ENCODE data around the gene LYRM1.

The LYRM1 gene

DNA sequence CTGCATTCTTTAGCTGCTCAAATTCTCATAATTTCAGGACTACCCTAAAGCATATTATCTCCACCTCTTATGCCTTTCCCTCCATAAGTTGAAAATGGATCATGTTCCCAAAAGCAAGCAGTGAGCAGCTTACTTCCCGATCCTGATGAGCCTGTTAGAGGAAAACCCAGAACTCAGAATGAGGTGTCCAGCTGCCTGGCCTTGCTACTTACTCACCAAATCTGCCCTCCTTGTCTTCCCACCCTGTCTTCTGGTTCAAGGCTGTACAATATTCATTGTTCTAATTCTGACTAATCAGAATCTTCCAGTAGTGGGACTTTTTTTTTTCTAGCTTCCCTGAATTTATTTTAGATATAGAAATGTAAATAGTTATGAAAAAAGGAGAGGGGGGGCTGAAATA, 10.8 kb downstream of the LYRM1 start:
- peaks cover 3% of the 10 kb centered on the region for H3K9me3 Mint-ChIP-seq
- peaks cover 23% of the 10 kb centered on the region for H3K4me1 Mint-ChIP-seq
- no peak for DNase-seq
- TF ChIP-seq, protein P1, sequence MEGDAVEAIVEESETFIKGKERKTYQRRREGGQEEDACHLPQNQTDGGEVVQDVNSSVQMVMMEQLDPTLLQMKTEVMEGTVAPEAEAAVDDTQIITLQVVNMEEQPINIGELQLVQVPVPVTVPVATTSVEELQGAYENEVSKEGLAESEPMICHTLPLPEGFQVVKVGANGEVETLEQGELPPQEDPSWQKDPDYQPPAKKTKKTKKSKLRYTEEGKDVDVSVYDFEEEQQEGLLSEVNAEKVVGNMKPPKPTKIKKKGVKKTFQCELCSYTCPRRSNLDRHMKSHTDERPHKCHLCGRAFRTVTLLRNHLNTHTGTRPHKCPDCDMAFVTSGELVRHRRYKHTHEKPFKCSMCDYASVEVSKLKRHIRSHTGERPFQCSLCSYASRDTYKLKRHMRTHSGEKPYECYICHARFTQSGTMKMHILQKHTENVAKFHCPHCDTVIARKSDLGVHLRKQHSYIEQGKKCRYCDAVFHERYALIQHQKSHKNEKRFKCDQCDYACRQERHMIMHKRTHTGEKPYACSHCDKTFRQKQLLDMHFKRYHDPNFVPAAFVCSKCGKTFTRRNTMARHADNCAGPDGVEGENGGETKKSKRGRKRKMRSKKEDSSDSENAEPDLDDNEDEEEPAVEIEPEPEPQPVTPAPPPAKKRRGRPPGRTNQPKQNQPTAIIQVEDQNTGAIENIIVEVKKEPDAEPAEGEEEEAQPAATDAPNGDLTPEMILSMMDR (IDR thresholded peaks at IDR 0.05), result no peak
- peak overlapping the region; percentile 72 for H3K27ac Mint-ChIP-seq
- peaks cover 11% of the 10 kb centered on the region for H3K36me3 Mint-ChIP-seq (ENCODE audit: low read depth)
- H3K4me3 Mint-ChIP-seq, result no peak overlapping the region
- H3K27me3 Mint-ChIP-seq (ENCODE audit: low read depth, poor library complexity), result peaks cover 3% of the 10 kb centered on the region

DNA sequence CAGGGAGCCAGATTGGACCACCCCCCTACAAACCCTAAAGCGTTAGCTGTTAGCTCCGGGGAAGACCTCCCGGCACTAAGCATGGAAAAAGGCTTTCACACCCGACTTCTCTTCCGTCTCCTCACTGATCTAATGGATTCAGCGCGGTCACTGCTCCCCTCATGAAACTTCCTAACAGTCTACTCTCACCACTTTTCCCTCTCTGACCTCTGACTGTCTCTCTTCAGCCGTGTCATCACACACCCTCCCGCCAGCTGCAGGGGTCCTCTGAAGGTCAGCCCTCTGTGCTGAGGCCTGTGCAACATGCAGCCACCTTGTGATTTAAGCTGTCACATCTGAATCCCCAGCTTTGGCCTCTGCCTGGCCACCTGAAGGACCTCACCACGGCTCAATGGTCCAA, 15.7 kb downstream of the LYRM1 start:
- peaks cover 37% of the 10 kb centered on the region for H3K36me3 Mint-ChIP-seq (ENCODE audit: low read depth)
- H3K27ac Mint-ChIP-seq, result peak overlapping the region; percentile 95
- H3K4me3 Mint-ChIP-seq, result peak overlapping the region; percentile 34
- peaks cover 5% of the 10 kb centered on the region for H3K9me3 Mint-ChIP-seq
- H3K4me1 Mint-ChIP-seq, result peaks cover 46% of the 10 kb centered on the region
- H3K27me3 Mint-ChIP-seq (ENCODE audit: low read depth, poor library complexity), result no peaks in the 10 kb centered on the region
- DNase-seq, result peak; percentile 19
- TF ChIP-seq, protein P1 (IDR thresholded peaks at IDR 0.05), result no peak

DNA sequence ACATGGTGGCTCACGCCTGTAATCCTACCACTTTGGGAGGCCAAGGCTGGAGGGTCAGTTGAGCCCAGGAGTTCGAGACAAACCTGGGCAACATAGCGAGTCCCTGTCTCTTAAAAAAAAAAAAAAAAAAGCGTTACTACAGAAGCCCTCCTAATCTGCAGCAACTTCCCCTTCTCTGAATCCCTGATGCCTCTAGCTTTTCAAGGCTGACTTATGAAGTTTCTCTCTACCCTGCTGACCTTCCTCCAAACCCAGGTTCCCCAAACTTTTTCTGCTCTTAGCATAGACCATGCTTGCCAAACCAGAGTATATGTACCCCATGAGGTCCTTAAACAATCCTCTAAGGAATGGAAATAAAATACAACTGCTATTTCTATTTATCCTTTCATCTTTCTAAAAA, 16.4 kb downstream of the LYRM1 start:
- Mint-ChIP-seq H3K27me3 (ENCODE audit: low read depth, poor library complexity) (no peaks in the 10 kb centered on the region), H3K4me3 (no peak overlapping the region), H3K4me1 (peaks cover 44% of the 10 kb centered on the region), H3K27ac (peak overlapping the region; percentile 26), H3K9me3 (peaks cover 5% of the 10 kb centered on the region), H3K36me3 (ENCODE audit: low read depth) (peaks cover 37% of the 10 kb centered on the region)
- TF ChIP-seq, protein P1 (IDR thresholded peaks at IDR 0.05), result no peak
- DNase-seq, result no peak

DNA sequence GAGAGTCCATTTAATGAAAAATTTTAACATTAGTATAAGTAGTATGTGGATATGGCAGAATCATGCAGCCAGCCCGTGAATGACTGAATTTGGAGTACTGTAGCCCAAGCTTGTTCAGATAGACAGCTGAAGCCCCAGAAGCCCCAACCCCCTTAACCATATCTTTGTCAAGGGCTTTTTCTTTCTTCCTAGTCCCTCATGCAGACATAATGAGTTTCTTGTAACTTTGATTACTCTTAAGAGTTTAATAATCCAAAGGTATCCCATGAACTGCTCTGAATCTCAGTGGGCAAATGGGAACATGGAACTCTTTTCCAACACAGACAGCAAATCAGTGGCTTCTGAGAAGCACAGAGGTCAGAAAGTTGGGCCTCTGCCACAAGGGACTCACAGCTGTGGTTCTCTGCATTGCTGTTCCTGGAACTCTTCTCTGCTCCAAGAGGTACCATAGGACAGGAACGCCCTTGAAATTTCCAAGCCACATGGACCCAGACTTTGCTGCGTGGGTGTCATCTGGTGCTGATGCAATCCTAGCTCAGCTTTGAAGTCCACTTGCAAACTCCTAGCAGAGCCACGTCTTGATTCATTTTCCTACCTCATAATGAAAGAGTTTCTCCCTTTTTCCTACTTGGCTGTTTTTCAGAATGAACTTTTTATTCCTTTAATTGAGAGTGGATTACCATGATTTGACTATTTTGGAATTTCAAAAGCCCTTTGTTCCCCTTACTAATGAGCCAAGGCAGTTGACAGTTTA, 18.1 kb downstream of the LYRM1 start:
- Mint-ChIP-seq H3K4me3 (no peak overlapping the region), H3K27ac (peak overlapping the region; percentile 3), H3K4me1 (peaks cover 41% of the 10 kb centered on the region), H3K36me3 (ENCODE audit: low read depth) (peaks cover 41% of the 10 kb centered on the region), H3K27me3 (ENCODE audit: low read depth, poor library complexity) (no peaks in the 10 kb centered on the region), H3K9me3 (peaks cover 5% of the 10 kb centered on the region)
- TF ChIP-seq, protein P1 (IDR thresholded peaks at IDR 0.05), result no peak
- DNase-seq, result no peak

DNA sequence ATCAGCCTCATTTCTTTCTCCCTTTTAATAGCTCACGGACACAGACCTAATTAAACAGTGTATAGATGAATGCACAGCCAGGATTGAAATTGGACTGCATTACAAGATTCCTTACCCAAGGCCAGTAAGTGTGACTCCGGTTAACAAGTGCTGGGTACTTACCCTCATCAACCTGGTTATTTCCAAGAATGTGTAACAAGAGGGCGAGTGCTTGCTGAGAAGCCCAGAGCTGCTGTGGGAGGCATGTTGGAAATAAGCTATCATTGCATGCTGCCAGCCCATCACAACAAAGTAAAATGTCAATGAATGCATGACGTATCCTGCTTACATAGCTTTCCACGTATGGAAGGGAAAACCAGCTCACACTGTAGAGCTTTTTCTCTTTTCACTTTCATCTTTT, 19.5 kb downstream of the LYRM1 start:
- Mint-ChIP-seq H3K36me3 (ENCODE audit: low read depth) (peaks cover 47% of the 10 kb centered on the region), H3K4me3 (no peak overlapping the region), H3K9me3 (peaks cover 5% of the 10 kb centered on the region), H3K27me3 (ENCODE audit: low read depth, poor library complexity) (no peaks in the 10 kb centered on the region), H3K27ac (no peak overlapping the region), H3K4me1 (peaks cover 37% of the 10 kb centered on the region)
- DNase-seq, result no peak
- TF ChIP-seq, protein P1 (IDR thresholded peaks at IDR 0.05), result no peak

DNA sequence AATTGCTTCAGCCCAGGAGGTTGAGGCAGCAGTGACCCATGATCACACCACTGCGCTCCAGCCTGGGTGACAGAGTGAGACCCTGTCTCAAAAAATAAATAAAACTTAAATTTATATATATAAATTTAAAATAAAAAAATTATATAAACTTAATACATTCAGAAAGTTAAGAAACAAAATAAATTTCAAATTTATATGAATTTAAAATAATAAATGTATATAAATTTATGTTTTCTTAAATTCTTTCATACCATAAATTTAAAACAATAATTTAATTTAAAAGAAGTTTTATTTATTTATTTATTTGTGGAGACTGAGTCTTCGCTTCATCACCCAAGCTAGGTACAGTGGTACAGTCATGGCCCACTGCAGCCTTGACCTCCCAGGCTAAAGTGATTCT, 20.2 kb downstream of the LYRM1 start:
- Mint-ChIP-seq H3K27ac (no peak overlapping the region), H3K4me3 (no peak overlapping the region), H3K9me3 (peaks cover 5% of the 10 kb centered on the region)

More for the DNA sequence above, 20.2 kb downstream of the LYRM1 start:
- Mint-ChIP-seq H3K27me3 (ENCODE audit: low read depth, poor library complexity) (no peaks in the 10 kb centered on the region), H3K36me3 (ENCODE audit: low read depth) (peaks cover 47% of the 10 kb centered on the region), H3K4me1 (peaks cover 31% of the 10 kb centered on the region)
- DNase-seq, result no peak
- TF ChIP-seq, protein P1 (IDR thresholded peaks at IDR 0.05), result no peak

All from nephron progenitor cell (in vitro differentiated cells).